ENCODE data around the gene NMNAT2. TPM values are rescaled to one million over a fixed set of nuclear protein-coding genes. Genes with fewer than 3 reads are reported as not detected.

The NMNAT2 gene
- total RNA-seq, 1 experiment from 2014 or later = not detected

- ChIA-PET RAD21 (ENCODE audit: low non-redundant PET in 1 of 2, low total read pairs in 2 of 2, uncharacterized antibody in 2 of 2, unreplicated experiment in 2 of 2) (no interaction called here), CTCF (no interaction called here), POLR2A (no interaction called here)
- Histone ChIP-seq H3K4me1 (ENCODE audit: control insufficient read depth in 1 of 2, insufficient read depth in 2 of 2, low read length in 2 of 2) (peaks cover 0 to 15% of the 10 kb centered on the region in 2 experiments; a peak in 2 of 4 replicates), H3K9me3 (ENCODE audit: control insufficient read depth in 1 of 2, insufficient read depth in 1 of 2, low read depth in 1 of 2, low read length in 2 of 2) (no peaks in the 10 kb centered on the region), H4K20me1 (ENCODE audit: insufficient read depth) (no peaks in the 10 kb centered on the region), H3K27me3 (ENCODE audit: insufficient read depth, low read length) (no peaks in the 10 kb centered on the region), H3K9ac (ENCODE audit: low read length) (no peak overlapping the region), H3K36me3 (ENCODE audit: control insufficient read depth in 1 of 2, insufficient read depth in 2 of 2, low read length in 2 of 2) (no peaks in the 10 kb centered on the region), H3K4me3 (replicated peaks in 1 of 2; ENCODE audit: low read depth in 1 of 2, low read length in 2 of 2) (no peak overlapping the region), H3K4me2 (ENCODE audit: low read length) (no peak overlapping the region), H2AFZ (ENCODE audit: low read depth, low read length, poor library complexity, severe bottlenecking) (no peak overlapping the region), H3K79me2 (ENCODE audit: insufficient read depth, low read length) (no peaks in the 10 kb centered on the region), H3K27ac (ENCODE audit: low read depth, low read length) (no peak overlapping the region), H3K9me2 (ENCODE audit: insufficient read depth) (no peaks in the 10 kb centered on the region)
- no peak for ATAC-seq
- intact Hi-C loops (cut with micrococcal nuclease) = no loop called here
- TF ChIP-seq REST (IDR thresholded peaks at IDR 0.05; ENCODE audit: low read depth) (no peak), EGR1 (IDR thresholded peaks at IDR 0.05; ENCODE audit: low read depth) (no peak), POLR2A (IDR thresholded peaks at IDR 0.05; ENCODE audit: borderline replicate concordance, extremely low read depth, insufficient read depth, insufficient read length) (no peak), EZH2phosphoT487 (IDR thresholded peaks at IDR 0.05; ENCODE audit: borderline replicate concordance) (no peak), CBX3 (IDR thresholded peaks at IDR 0.05; ENCODE audit: low read depth) (no peak), RAD21 (IDR thresholded peaks at IDR 0.05; ENCODE audit: low read depth) (no peak), ZFX (IDR thresholded peaks at IDR 0.05) (no peak)
- DNase-seq (ENCODE audit: low read depth, low spot score) = no peak
- no TSS peak for BruUV-seq (replicated peaks)
These were observed 147.5 kb downstream of the NMNAT2 start for GRCh38 chr1:183270541-183271141.

Data from HCT116 (cell line).